IPS-18c (cell line): ENCODE data around the gene BICC1.

ENCODE experiments used
- H3K4me3 ChIP-seq: 2 replicates; pipeline ENCODE4 v1.7.0; 2013; ENCODE audit warnings: low read depth, mild to moderate bottlenecking, low read length, moderate library complexity; ENCODE audit not compliant: insufficient read depth
- H3K9me3 ChIP-seq: one replicate; pipeline ENCODE4 v1.6.1; 2013; ENCODE audit warnings: mild to moderate bottlenecking, low read length, moderate library complexity; ENCODE audit not compliant: control insufficient read depth, insufficient read depth

The BICC1 gene

GRCh38 chr10:58618158-58618676, 105.5 kb downstream of the BICC1 start:
- Histone ChIP-seq H3K4me3 (no peak overlapping the region), H3K9me3 (no peaks in the 10 kb centered on the region)

GRCh38 chr10:58621379-58622077, 108.9 kb downstream of the BICC1 start:
- no peaks in the 10 kb centered on the region for H3K9me3 ChIP-seq
- H3K4me3 ChIP-seq: no peak overlapping the region

- Histone ChIP-seq H3K4me3 (no peak overlapping the region), H3K9me3 (no peaks in the 10 kb centered on the region)
Observed at GRCh38 chr10:58622246-58622645, 109.6 kb downstream of the BICC1 start.

GRCh38 chr10:58625070-58625469, 112.4 kb downstream of the BICC1 start:
- H3K9me3 ChIP-seq: no peaks in the 10 kb centered on the region
- no peak overlapping the region for H3K4me3 ChIP-seq

- Histone ChIP-seq H3K9me3 (no peaks in the 10 kb centered on the region), H3K4me3 (no peak overlapping the region)
Observed at GRCh38 chr10:58627392-58627791, 114.7 kb downstream of the BICC1 start.

- Histone ChIP-seq H3K9me3 (no peaks in the 10 kb centered on the region), H3K4me3 (no peak overlapping the region)
Observed at GRCh38 chr10:58631715-58632114, 119.0 kb downstream of the BICC1 start.

GRCh38 chr10:58632216-58632615, 119.5 kb downstream of the BICC1 start:
- no peaks in the 10 kb centered on the region for H3K9me3 ChIP-seq
- H3K4me3 ChIP-seq: no peak overlapping the region

- no peak overlapping the region for H3K4me3 ChIP-seq
- no peaks in the 10 kb centered on the region for H3K9me3 ChIP-seq
Observed at GRCh38 chr10:58637352-58637751, 124.7 kb downstream of the BICC1 start.

- no peak overlapping the region for H3K4me3 ChIP-seq
- H3K9me3 ChIP-seq: no peaks in the 10 kb centered on the region
Observed at GRCh38 chr10:58638388-58638787, 125.7 kb downstream of the BICC1 start.

GRCh38 chr10:58641095-58641531, 128.4 kb downstream of the BICC1 start:
- Histone ChIP-seq H3K9me3 (no peaks in the 10 kb centered on the region), H3K4me3 (no peak overlapping the region)

GRCh38 chr10:58641708-58642107, 129.0 kb downstream of the BICC1 start:
- no peak overlapping the region for H3K4me3 ChIP-seq
- H3K9me3 ChIP-seq: no peaks in the 10 kb centered on the region

GRCh38 chr10:58642283-58642682, 129.6 kb downstream of the BICC1 start:
- Histone ChIP-seq H3K4me3 (no peak overlapping the region), H3K9me3 (no peaks in the 10 kb centered on the region)

GRCh38 chr10:58642916-58643428, 130.3 kb downstream of the BICC1 start:
- Histone ChIP-seq H3K4me3 (no peak overlapping the region), H3K9me3 (no peaks in the 10 kb centered on the region)

GRCh38 chr10:58644311-58644710, 131.6 kb downstream of the BICC1 start:
- H3K9me3 ChIP-seq: no peaks in the 10 kb centered on the region
- H3K4me3 ChIP-seq: no peak overlapping the region

GRCh38 chr10:58645416-58646146, 132.9 kb downstream of the BICC1 start:
- Histone ChIP-seq H3K9me3 (no peaks in the 10 kb centered on the region), H3K4me3 (no peak overlapping the region)

- no peaks in the 10 kb centered on the region for H3K9me3 ChIP-seq
Observed at GRCh38 chr10:58647376-58648112, 134.9 kb downstream of the BICC1 start.

GRCh38 chr10:58648131-58648530, 135.5 kb downstream of the BICC1 start:
- Histone ChIP-seq H3K4me3 (no peak overlapping the region), H3K9me3 (no peaks in the 10 kb centered on the region)

More at GRCh38 chr10:58647376-58648112, 134.9 kb downstream of the BICC1 start:
- no peak overlapping the region for H3K4me3 ChIP-seq
